KBM-7 (cell line): ENCODE results near the gene SMIM1.
A peak's percentile ranks its signal among the peaks of the same experiment; 100 is the strongest.
"Not testable (repeated sequence)": the region's sequence is repeated elsewhere in the genome, so short reads cannot be mapped to it uniquely, and the experiment has no call there.

Source experiments
- DNase-seq: peaks from one replicate; pipeline ENCODE4 v3.0.0-alpha.2; 2015
- in situ Hi-C: fragments of 300-500 bp; cut with MboI; formaldehyde crosslinking; loops from 2 replicates; pipeline ENCODE4 v1.14.3; 2020; ENCODE audit warnings: low sequenced_read_pairs, low pct_unique_long_range_greater_than_20kb, mixed read lengths

The SMIM1 gene

GRCh38 chr1:3735688-3736087, 36.9 kb upstream of the SMIM1 start:
- DNase-seq = no peak
- in situ Hi-C loops = no loop called here

GRCh38 chr1:3736131-3736561, 36.4 kb upstream of the SMIM1 start:
- in situ Hi-C loops = no loop called here
- DNase-seq = no peak

- in situ Hi-C loops = no loop called here
- DNase-seq = no peak
These were observed 35.8 kb upstream of the SMIM1 start for GRCh38 chr1:3736708-3737107.

GRCh38 chr1:3738943-3739342, 33.6 kb upstream of the SMIM1 start:
- in situ Hi-C loops = no loop called here
- no peak for DNase-seq

GRCh38 chr1:3740042-3740441, 32.5 kb upstream of the SMIM1 start:
- in situ Hi-C loops = no loop called here
- DNase-seq = no peak

- in situ Hi-C loops = no loop called here
- DNase-seq = no peak
These were observed 31.8 kb upstream of the SMIM1 start for GRCh38 chr1:3740752-3741151.

GRCh38 chr1:3741566-3742438, 30.7 kb upstream of the SMIM1 start:
- no peak for DNase-seq
- in situ Hi-C loops = no loop called here

- in situ Hi-C loops = no loop called here
- DNase-seq = no peak
These were observed 29.9 kb upstream of the SMIM1 start for GRCh38 chr1:3742439-3743298.

- no peak for DNase-seq
- in situ Hi-C loops = no loop called here
These were observed 29.1 kb upstream of the SMIM1 start for GRCh38 chr1:3743421-3743820.

- in situ Hi-C loops = no loop called here
- DNase-seq = no peak
These were observed 28.7 kb upstream of the SMIM1 start for GRCh38 chr1:3743826-3744225.

- no peak for DNase-seq
- in situ Hi-C loops = no loop called here
These were observed 27.9 kb upstream of the SMIM1 start for GRCh38 chr1:3744646-3745045.

- in situ Hi-C loops = no loop called here
- DNase-seq = no peak
These were observed 27.5 kb upstream of the SMIM1 start for GRCh38 chr1:3745071-3745470.

- in situ Hi-C loops = no loop called here
- no peak for DNase-seq
These were observed 26.8 kb upstream of the SMIM1 start for GRCh38 chr1:3745590-3746381.

GRCh38 chr1:3746389-3746829, 26.1 kb upstream of the SMIM1 start:
- in situ Hi-C loops = no loop called here
- no peak for DNase-seq

- DNase-seq = peak; percentile 75
- in situ Hi-C loops = no loop called here
These were observed 25.6 kb upstream of the SMIM1 start for GRCh38 chr1:3746830-3747521.

- DNase-seq = no peak
- in situ Hi-C loops = no loop called here
These were observed 25.1 kb upstream of the SMIM1 start for GRCh38 chr1:3747522-3747848.

- DNase-seq = no peak
- in situ Hi-C loops = no loop called here
These were observed 24.6 kb upstream of the SMIM1 start for GRCh38 chr1:3747903-3748302.

- DNase-seq, in situ Hi-C loops: not testable (repeated sequence)
These were observed 24.1 kb upstream of the SMIM1 start for GRCh38 chr1:3748316-3748900.

- DNase-seq = no peak
These were observed 23.0 kb upstream of the SMIM1 start for GRCh38 chr1:3749512-3749911.

More at GRCh38 chr1:3749512-3749911, 23.0 kb upstream of the SMIM1 start:
- in situ Hi-C loops = no loop called here
